NCI-H226 (cell line): ENCODE results near the gene SLC2A2.
A peak's percentile ranks its signal among the peaks of the same experiment; 100 is the strongest.
"Not testable (repeated sequence)": the region's sequence is repeated elsewhere in the genome, so short reads cannot be mapped to it uniquely, and the experiment has no call there.

ENCODE experiments used
- DNase-seq: peaks from one replicate; pipeline ENCODE4 v3.0.0-alpha.2; 2015

SLC2A2 gene

GRCh38 chr3:170982733-170983132 is 43.8 kb downstream of the SLC2A2 start:
- DNase-seq: no peak

- DNase-seq: no peak
Observed at GRCh38 chr3:170980399-170980798, 46.1 kb downstream of the SLC2A2 start.

GRCh38 chr3:170977949-170978745 is 48.4 kb downstream of the SLC2A2 start:
- peak; percentile 43 for DNase-seq

GRCh38 chr3:170976190-170976519 is 50.4 kb downstream of the SLC2A2 start:
- DNase-seq: no peak

- no peak for DNase-seq
Observed at GRCh38 chr3:170975283-170976189, 51.0 kb downstream of the SLC2A2 start.

- no peak for DNase-seq
Observed at GRCh38 chr3:170974872-170975271, 51.6 kb downstream of the SLC2A2 start.

- DNase-seq: not testable (repeated sequence)
Observed at GRCh38 chr3:170972917-170973316, 53.6 kb downstream of the SLC2A2 start.

- no peak for DNase-seq
Observed at GRCh38 chr3:170967126-170967525, 59.4 kb downstream of the SLC2A2 start.

GRCh38 chr3:170966495-170966894 is 60.0 kb downstream of the SLC2A2 start:
- no peak for DNase-seq

GRCh38 chr3:170962411-170962810 is 64.1 kb downstream of the SLC2A2 start:
- no peak for DNase-seq

- no peak for DNase-seq
Observed at GRCh38 chr3:170961616-170962400, 64.7 kb downstream of the SLC2A2 start.

GRCh38 chr3:170959457-170959856 is 67.1 kb downstream of the SLC2A2 start:
- DNase-seq: no peak

- DNase-seq: no peak
Observed at GRCh38 chr3:170956647-170957046, 69.9 kb downstream of the SLC2A2 start.

- DNase-seq: no peak
Observed at GRCh38 chr3:170953736-170954135, 72.8 kb downstream of the SLC2A2 start.

- no peak for DNase-seq
Observed at GRCh38 chr3:170953229-170953628, 73.3 kb downstream of the SLC2A2 start.

- DNase-seq: no peak
Observed at GRCh38 chr3:170949211-170949610, 77.3 kb downstream of the SLC2A2 start.

- no peak for DNase-seq
Observed at GRCh38 chr3:170947018-170947769, 79.3 kb downstream of the SLC2A2 start.
